HepG2 (cell line): ENCODE results near the gene SMIM24. TPM values are rescaled to one million over a fixed set of nuclear protein-coding genes. Genes with fewer than 3 reads are reported as not detected.

ENCODE experiments used
- E2F2 ChIP-seq: sonication (generic); formaldehyde crosslinking; IDR thresholded peaks from 2 replicates; pipeline ENCODE4 v1.4.0; 2020; ENCODE audit warnings: missing genetic modification reagents, borderline replicate concordance
- MAFF ChIP-seq: IDR thresholded peaks from 2 replicates; pipeline ENCODE4 v1.6.1; 2011; ENCODE audit warnings: low read depth, low read length, improper control_type of control experiment
- PCBP1 ChIP-seq: fragments of 200-400 bp; formaldehyde crosslinking; IDR thresholded peaks from 2 replicates; pipeline ENCODE4 v1.6.1; 2017; ENCODE audit warnings: mild to moderate bottlenecking, low read depth, low read length, borderline replicate concordance
- SATB2 ChIP-seq: sonication (generic); formaldehyde crosslinking; IDR thresholded peaks from 2 replicates; pipeline ENCODE4 v1.5.0; 2020; ENCODE audit warnings: missing genetic modification reagents
- ZBTB33 ChIP-seq: sonication (generic); formaldehyde crosslinking; IDR thresholded peaks from 2 replicates; pipeline ENCODE4 v1.4.0; 2020; ENCODE audit warnings: missing genetic modification reagents
- ZFP37 ChIP-seq: sonication (generic); formaldehyde crosslinking; IDR thresholded peaks from 2 replicates; pipeline ENCODE4 v1.4.0; 2020; ENCODE audit warnings: missing genetic modification reagents, borderline replicate concordance
- ZGPAT ChIP-seq: IDR thresholded peaks from 2 replicates; pipeline ENCODE4 v1.6.1; 2016; ENCODE audit warnings: mild to moderate bottlenecking
- ZNF160 ChIP-seq: sonication (generic); formaldehyde crosslinking; IDR thresholded peaks from 2 replicates; pipeline ENCODE4 v1.8.0; 2022; ENCODE audit warnings: mild to moderate bottlenecking, inconsistent platforms, missing genetic modification reagents
- ZNF251 ChIP-seq: sonication (generic); formaldehyde crosslinking; IDR thresholded peaks from 2 replicates; pipeline ENCODE4 v1.9.0; 2021; ENCODE audit warnings: mild to moderate bottlenecking, missing genetic modification reagents
- ZNF296 ChIP-seq: sonication (generic); formaldehyde crosslinking; conservative IDR thresholded peaks from 2 replicates; pipeline ENCODE4 v1.5.0; 2020; ENCODE audit warnings: mild to moderate bottlenecking, missing genetic modification reagents
- ZNF546 ChIP-seq: sonication (generic); formaldehyde crosslinking; conservative IDR thresholded peaks from 2 replicates; pipeline ENCODE4 v1.8.1; 2023; ENCODE audit warnings: mild to moderate bottlenecking, missing genetic modification reagents
- polyA plus RNA-seq, 8 experiments: library from polyadenylated mRNA; depleted of rRNA in 3 of 8; stranded (reverse) in 7 of 8; unstranded in 1 of 8; fragments of >200 nt; fragmentation: Illumina TruSeq in 4 of 8; extraction: Trizol in 4 of 8; gene quantifications; 2 replicates each; pipeline versions ENCODE4 v1.2.1 to v1.2.3, GENCODE V29; 2011 to 2016; ENCODE audit warnings: low read depth in 4 of 8, missing spikeins in 1 of 8, mixed read lengths in 1 of 8; ENCODE audit not compliant: insufficient read depth in 1 of 8
- total RNA-seq, 5 experiments: library from RNA; depleted of rRNA; stranded (reverse); fragments of >200 nt; fragmentation: Illumina TruSeq; extraction: Trizol; gene quantifications; 2 replicates each; pipeline ENCODE4 v1.2.3, GENCODE V29; 2016; ENCODE audit warnings: low read depth in 1 of 5

Gene SMIM24
- total and polyA plus RNA-seq, 2 of the 13 experiments (the other 11 are each of a cell fraction or from before 2014, with no cell fraction given) = 11.2 to 70.6 TPM

GRCh38 chr19:3459089-3459881 is 21.0 kb downstream of the SMIM24 start (continued):
- TF ChIP-seq ZNF251 (CRISPR knock-in tag) = no peak
- TF ChIP-seq ZGPAT (CRISPR knock-in tag) = no peak
- no peak for TF ChIP-seq ZNF296
- 0 out of 2 replicates have a peak, but pooled peaks have one; percentile 21 for TF ChIP-seq PCBP1
- no peak for TF ChIP-seq SATB2
- TF ChIP-seq MAFF = peak; percentile 87
- peak; percentile 93 for TF ChIP-seq ZBTB33 (CRISPR knock-in tag)
- TF ChIP-seq ZNF160 (CRISPR knock-in tag) = no peak
- TF ChIP-seq E2F2 = no peak
- TF ChIP-seq ZNF546 (CRISPR knock-in tag) = no peak
- no peak for TF ChIP-seq ZFP37 (CRISPR knock-in tag)
